Neural cell (in vitro differentiated cells): ENCODE results near the gene GABRR1. TPM values are rescaled to one million over a fixed set of nuclear protein-coding genes. Genes with fewer than 3 reads are reported as not detected.

ENCODE experiments used
- H2AFZ ChIP-seq: fragments of 200-600, 300-800 bp; sonication (generic), shearing (Covaris generic); 2 replicates; pipeline ENCODE4 v1.6.0; 2014; ENCODE audit warnings: low read depth, mild to moderate bottlenecking, antibody characterized with exemption, low read length, moderate library complexity
- H3F3A ChIP-seq: fragments of 200-600 bp; shearing (Covaris generic); 2 replicates; pipeline ENCODE4 v1.6.1; 2016; ENCODE audit warnings: mild to moderate bottlenecking, moderate library complexity, mixed read lengths, antibody characterized with exemption, low read length; ENCODE audit not compliant: insufficient read depth, poor library complexity, severe bottlenecking
- H3K27ac ChIP-seq: fragments of 200-600, 300-800 bp; sonication (generic), shearing (Covaris generic); 2 replicates; pipeline ENCODE4 v1.5.1; 2014; ENCODE audit warnings: mild to moderate bottlenecking, low read length, moderate library complexity
- H3K27me3 ChIP-seq: fragments of 300-800, 200-600 bp; sonication (generic), shearing (Covaris generic); 2 replicates; pipeline ENCODE4 v1.6.0; 2014; ENCODE audit warnings: mild to moderate bottlenecking, low read depth, low read length, moderate library complexity; ENCODE audit not compliant: insufficient read depth
- H3K36me3 ChIP-seq: fragments of 300-800, 200-600 bp; sonication (generic), shearing (Covaris generic); 2 replicates; pipeline ENCODE4 v1.5.1; 2014; ENCODE audit warnings: mild to moderate bottlenecking, antibody characterized with exemption, low read length, moderate library complexity; ENCODE audit not compliant: insufficient read depth
- H3K4me2 ChIP-seq: fragments of 300-800, 200-600 bp; sonication (generic), shearing (Covaris generic); 2 replicates; pipeline ENCODE4 v1.6.0; 2014; ENCODE audit warnings: mild to moderate bottlenecking, low read length
- H3K4me3 ChIP-seq: fragments of 300-800, 200-600 bp; sonication (generic), shearing (Covaris generic); 2 replicates; pipeline ENCODE4 v1.5.1; 2014; ENCODE audit warnings: mild to moderate bottlenecking, low read length, moderate library complexity
- H3K79me2 ChIP-seq: fragments of 200-600 bp; shearing (Covaris generic); replicated peaks from 2 replicates; pipeline ENCODE4 v1.6.0; 2014; ENCODE audit warnings: mild to moderate bottlenecking, low read length, moderate library complexity; ENCODE audit not compliant: insufficient read depth
- H3K9ac ChIP-seq: fragments of 300-800, 200-600 bp; sonication (generic), shearing (Covaris generic); 2 replicates; pipeline ENCODE4 v1.6.1; 2016; ENCODE audit warnings: mild to moderate bottlenecking, low read length, mixed read lengths
- H3K9me2 ChIP-seq: fragments of 200-600 bp; shearing (Covaris generic); 2 replicates; pipeline ENCODE4 v1.6.1; 2016; ENCODE audit warnings: mild to moderate bottlenecking, low read length, mixed read lengths; ENCODE audit not compliant: insufficient read depth
- H3K9me3 ChIP-seq: fragments of 200-600, 300-800 bp; sonication (generic), shearing (Covaris generic); 2 replicates; pipeline ENCODE4 v1.6.1; 2016; ENCODE audit warnings: mild to moderate bottlenecking, mixed run types, low read length, moderate library complexity, mixed read lengths
- H4K20me1 ChIP-seq: fragments of 200-600 bp; shearing (Covaris generic); 2 replicates; pipeline ENCODE4 v1.6.1; 2016; ENCODE audit warnings: mild to moderate bottlenecking, mixed run types; ENCODE audit not compliant: insufficient read depth
- CTCF ChIP-seq: fragments of 450-650 bp; IDR thresholded peaks from 2 replicates; pipeline ENCODE4 v1.5.1; 2014; ENCODE audit warnings: antibody characterized with exemption, mild to moderate bottlenecking, moderate library complexity; ENCODE audit not compliant: poor library complexity, severe bottlenecking
- EP300 ChIP-seq: fragments of 450-650 bp; conservative IDR thresholded peaks from 2 replicates; pipeline ENCODE4 v1.6.1; 2014; ENCODE audit warnings: antibody characterized with exemption, mild to moderate bottlenecking, moderate library complexity; ENCODE audit not compliant: poor library complexity, severe bottlenecking
- EZH2 ChIP-seq: fragments of 200-600, 300-800 bp; shearing (Covaris generic), sonication (generic); IDR thresholded peaks from 2 replicates; pipeline ENCODE4 v1.6.1; 2014; ENCODE audit warnings: antibody characterized with exemption, low read length, borderline replicate concordance, mild to moderate bottlenecking; ENCODE audit not compliant: insufficient read depth, poor library complexity, severe bottlenecking
- POLR2AphosphoS5 ChIP-seq: IDR thresholded peaks from 2 replicates; pipeline ENCODE4 v1.6.1; 2012
- RAD21 ChIP-seq: fragments of 450-650 bp; conservative IDR thresholded peaks from 2 replicates; pipeline ENCODE4 v1.6.1; 2014; ENCODE audit warnings: antibody characterized with exemption, mild to moderate bottlenecking, moderate library complexity
- REST ChIP-seq: IDR thresholded peaks from 2 replicates; pipeline ENCODE4 v1.6.1; 2012; ENCODE audit warnings: borderline replicate concordance
- TAF1 ChIP-seq: IDR thresholded peaks from 2 replicates; pipeline ENCODE4 v1.6.1; 2012; ENCODE audit warnings: low read depth
- polyA plus RNA-seq: library from polyadenylated mRNA; depleted of rRNA; stranded (reverse); fragments of >200 nt; gene quantifications from 2 replicates; pipeline ENCODE4 v1.2.3, GENCODE V29; 2014

GABRR1 gene
- polyA plus RNA-seq, 1 donor from 2014 or later, result not detected

GRCh38 chr6:89173634-89174033, 43.5 kb downstream of the GABRR1 start:
- H3F3A ChIP-seq, result no peaks in the 10 kb centered on the region
- H3K27me3 ChIP-seq, result no peaks in the 10 kb centered on the region
- no peak overlapping the region for H3K4me2 ChIP-seq
- no peaks in the 10 kb centered on the region for H3K9me2 ChIP-seq
- H3K36me3 ChIP-seq, result no peaks in the 10 kb centered on the region
- TF ChIP-seq EZH2 (no peak), REST (no peak), RAD21 (no peak)
- no peak overlapping the region for H3K9ac ChIP-seq
- H2AFZ ChIP-seq, result no peak overlapping the region
- H3K27ac ChIP-seq, result no peak overlapping the region
- H3K9me3 ChIP-seq, result no peaks in the 10 kb centered on the region
- no peak overlapping the region for H3K4me3 ChIP-seq
- H4K20me1 ChIP-seq, result no peaks in the 10 kb centered on the region
- no peaks in the 10 kb centered on the region for H3K79me2 ChIP-seq

GRCh38 chr6:89172131-89172530, 45.0 kb downstream of the GABRR1 start:
- Histone ChIP-seq H3K27me3 (no peaks in the 10 kb centered on the region), H3F3A (no peaks in the 10 kb centered on the region), H3K9ac (no peak overlapping the region), H3K9me2 (no peaks in the 10 kb centered on the region), H3K79me2 (no peaks in the 10 kb centered on the region), H3K9me3 (no peaks in the 10 kb centered on the region), H3K4me3 (no peak overlapping the region), H2AFZ (no peak overlapping the region), H3K27ac (no peak overlapping the region), H4K20me1 (no peaks in the 10 kb centered on the region), H3K36me3 (no peaks in the 10 kb centered on the region), H3K4me2 (no peak overlapping the region)
- TF ChIP-seq EZH2, result no peak
- no peak for TF ChIP-seq CTCF
- no peak for TF ChIP-seq POLR2AphosphoS5

- Histone ChIP-seq H2AFZ (no peak overlapping the region), H4K20me1 (no peaks in the 10 kb centered on the region)
- TF ChIP-seq CTCF, result no peak
- TF ChIP-seq EP300, result no peak
- TF ChIP-seq TAF1, result no peak
Observed at GRCh38 chr6:89162047-89162371, 55.1 kb downstream of the GABRR1 start.

More at GRCh38 chr6:89162047-89162371, 55.1 kb downstream of the GABRR1 start:
- Histone ChIP-seq H3K4me3 (no peak overlapping the region), H3F3A (no peaks in the 10 kb centered on the region), H3K27ac (no peak overlapping the region), H3K27me3 (no peaks in the 10 kb centered on the region), H3K9me2 (no peaks in the 10 kb centered on the region), H3K9me3 (no peaks in the 10 kb centered on the region), H3K9ac (no peak overlapping the region), H3K79me2 (no peaks in the 10 kb centered on the region), H3K36me3 (no peaks in the 10 kb centered on the region), H3K4me2 (no peak overlapping the region)
